ENCODE measurements around the gene R3HDM4.

DNA sequence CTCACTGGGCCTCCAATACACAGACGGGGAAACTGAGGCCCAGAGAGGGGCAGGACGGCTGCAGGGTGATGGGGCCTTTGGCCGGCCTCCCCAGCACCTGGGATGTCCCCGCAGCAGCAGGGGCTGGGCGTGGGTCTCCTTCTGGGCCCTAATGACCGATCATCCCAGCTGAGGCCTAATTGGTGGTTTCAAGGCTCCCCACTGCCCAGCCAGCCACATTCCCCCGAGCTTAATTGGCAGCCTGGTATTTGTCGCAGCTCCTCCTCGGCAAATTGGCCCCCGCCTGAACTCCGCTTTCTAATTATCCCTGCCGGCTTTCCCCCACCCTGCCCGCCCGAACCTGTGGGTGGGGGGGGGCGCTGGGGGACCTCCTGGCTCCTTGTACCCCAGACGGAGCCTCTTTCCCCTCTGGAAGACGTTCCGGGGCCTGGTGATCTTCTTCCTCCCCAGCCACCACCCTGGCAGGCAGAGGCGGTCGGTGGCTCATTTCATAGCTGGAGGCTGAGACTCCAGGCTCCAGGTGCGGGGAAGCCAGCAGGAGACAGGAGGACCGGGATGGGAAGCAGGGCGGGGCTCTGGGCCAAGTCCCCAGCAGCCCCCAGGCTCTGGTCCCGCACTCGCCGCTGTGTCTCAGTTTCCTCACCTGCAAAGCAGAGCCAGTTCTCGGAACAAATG, 43.9 kb upstream of the R3HDM4 start:
- TF ChIP-seq, protein P1, sequence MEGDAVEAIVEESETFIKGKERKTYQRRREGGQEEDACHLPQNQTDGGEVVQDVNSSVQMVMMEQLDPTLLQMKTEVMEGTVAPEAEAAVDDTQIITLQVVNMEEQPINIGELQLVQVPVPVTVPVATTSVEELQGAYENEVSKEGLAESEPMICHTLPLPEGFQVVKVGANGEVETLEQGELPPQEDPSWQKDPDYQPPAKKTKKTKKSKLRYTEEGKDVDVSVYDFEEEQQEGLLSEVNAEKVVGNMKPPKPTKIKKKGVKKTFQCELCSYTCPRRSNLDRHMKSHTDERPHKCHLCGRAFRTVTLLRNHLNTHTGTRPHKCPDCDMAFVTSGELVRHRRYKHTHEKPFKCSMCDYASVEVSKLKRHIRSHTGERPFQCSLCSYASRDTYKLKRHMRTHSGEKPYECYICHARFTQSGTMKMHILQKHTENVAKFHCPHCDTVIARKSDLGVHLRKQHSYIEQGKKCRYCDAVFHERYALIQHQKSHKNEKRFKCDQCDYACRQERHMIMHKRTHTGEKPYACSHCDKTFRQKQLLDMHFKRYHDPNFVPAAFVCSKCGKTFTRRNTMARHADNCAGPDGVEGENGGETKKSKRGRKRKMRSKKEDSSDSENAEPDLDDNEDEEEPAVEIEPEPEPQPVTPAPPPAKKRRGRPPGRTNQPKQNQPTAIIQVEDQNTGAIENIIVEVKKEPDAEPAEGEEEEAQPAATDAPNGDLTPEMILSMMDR (IDR thresholded peaks at IDR 0.05), result no peak
- no peak for TF ChIP-seq JUN (IDR thresholded peaks at IDR 0.05)
- TF ChIP-seq SMC3 (IDR thresholded peaks at IDR 0.05), result no peak
- TF ChIP-seq RAD21 (conservative IDR thresholded peaks at IDR 0.05 in 1 of 2, IDR thresholded peaks at IDR 0.05 in 1 of 2), result no peak

Data from A549 (cell line).